Measurements from ENCODE around the gene RDM1. TPM values are rescaled to one million over a fixed set of nuclear protein-coding genes. Genes with fewer than 3 reads are reported as not detected.

The RDM1 gene
- total and polyA plus RNA-seq, 2 experiments from 2014 or later: 3.9 to 8.8 TPM

- no peak for TF ChIP-seq ZNF462 (CRISPR knock-in tag; IDR thresholded peaks at IDR 0.05)
- no peak for TF ChIP-seq STAT1 (IDR thresholded peaks at IDR 0.05; ENCODE audit: unreplicated experiment)
- no peak for TF ChIP-seq ZNF114 (CRISPR knock-in tag; IDR thresholded peaks at IDR 0.05)
- TF ChIP-seq ZNF331 (CRISPR knock-in tag; IDR thresholded peaks at IDR 0.05; ENCODE audit: low read depth): no peak
- TF ChIP-seq NANOG (IDR thresholded peaks at IDR 0.05; ENCODE audit: borderline replicate concordance): no peak
- TF ChIP-seq EZH2phosphoT487 (IDR thresholded peaks at IDR 0.05; ENCODE audit: unreplicated experiment): no peak
- no peak for TF ChIP-seq CTCF (conservative IDR thresholded peaks at IDR 0.05; ENCODE audit: low read depth in 2 of 2)
- no peak for TF ChIP-seq ETS1 (IDR thresholded peaks at IDR 0.05)
Observed at GRCh38 chr17:35895636-35896587, 34.7 kb downstream of the RDM1 start (continued).
